Neuronal stem cell (in vitro differentiated cells): ENCODE data around the gene PHF5A.

Experiments used
- DNase-seq: peaks from one replicate; pipeline ENCODE4 v3.0.0-alpha.2; 2013; ENCODE audit warnings: low spot score
- H2AFZ ChIP-seq: one replicate; pipeline ENCODE4 v1.6.1; 2013; ENCODE audit warnings: mild to moderate bottlenecking, low read length, inconsistent platforms
- H2AK5ac ChIP-seq: 2 replicates; pipeline ENCODE4 v1.6.1; 2013; ENCODE audit warnings: low read depth, mild to moderate bottlenecking, inconsistent platforms, low read length, moderate library complexity, mixed read lengths
- H2BK120ac ChIP-seq: 2 replicates; pipeline ENCODE4 v1.6.1; 2013; ENCODE audit warnings: low read depth, mild to moderate bottlenecking, inconsistent platforms, low read length, moderate library complexity, mixed read lengths
- H2BK12ac ChIP-seq: one replicate; pipeline ENCODE4 v1.6.1; 2013; ENCODE audit warnings: low read length, inconsistent platforms
- H2BK15ac ChIP-seq: 2 replicates; pipeline ENCODE4 v1.6.1; 2013; ENCODE audit warnings: mild to moderate bottlenecking, low read length, inconsistent platforms, mixed read lengths
- H2BK5ac ChIP-seq: one replicate; pipeline ENCODE4 v1.6.1; 2013; ENCODE audit warnings: inconsistent platforms, mild to moderate bottlenecking, low read length, moderate library complexity
- H3K14ac ChIP-seq: one replicate; pipeline ENCODE4 v1.6.1; 2013; ENCODE audit warnings: low read length, inconsistent platforms
- H3K18ac ChIP-seq: 2 replicates; pipeline ENCODE4 v1.6.1; 2013; ENCODE audit warnings: low read length, inconsistent platforms
- H3K23ac ChIP-seq: 2 replicates; pipeline ENCODE4 v1.6.1; 2013; ENCODE audit warnings: low read depth, mild to moderate bottlenecking, mixed read lengths, low read length, inconsistent platforms; ENCODE audit not compliant: poor library complexity
- H3K27ac ChIP-seq: replicated peaks from 3 replicates; pipeline ENCODE4 v1.5.1; 2013; ENCODE audit warnings: low read length, inconsistent platforms
- H3K27me3 ChIP-seq, 3 experiments: 2 replicates each; pipeline ENCODE4 v1.6.1; 2013; ENCODE audit warnings: low read length in 3 of 3, mild to moderate bottlenecking in 2 of 3, inconsistent platforms in 1 of 3, low read depth in 1 of 3, mixed read lengths in 1 of 3, moderate library complexity in 1 of 3; ENCODE audit not compliant: control insufficient read depth in 3 of 3, insufficient read depth in 3 of 3
- H3K36me3 ChIP-seq, 2 donors: replicated peaks in 1 of 2; 2 replicates each; pipeline ENCODE4 v1.6.1; 2013; ENCODE audit warnings: low read length in 2 of 2; ENCODE audit not compliant: control insufficient read depth in 2 of 2, insufficient read depth in 2 of 2
- H3K4ac ChIP-seq: 2 replicates; pipeline ENCODE4 v1.6.1; 2013; ENCODE audit warnings: inconsistent platforms, mild to moderate bottlenecking, low read length, moderate library complexity
- H3K4me1 ChIP-seq, 2 donors: 1 replicate in 1 of 2; 2 replicates in 1 of 2; pipeline ENCODE4 v1.6.1; 2013; ENCODE audit warnings: low read length in 2 of 2, low read depth in 1 of 2; ENCODE audit not compliant: control insufficient read depth in 2 of 2, insufficient read depth in 1 of 2
- H3K4me2 ChIP-seq: one replicate; pipeline ENCODE4 v1.6.1; 2013; ENCODE audit warnings: mild to moderate bottlenecking, low read length, inconsistent platforms; ENCODE audit not compliant: insufficient read depth, poor library complexity, severe bottlenecking
- H3K4me3 ChIP-seq, 2 donors: 2 replicates each; pipeline ENCODE4 v1.5.1; 2013; ENCODE audit warnings: low read length in 2 of 2, mild to moderate bottlenecking in 2 of 2, inconsistent platforms in 1 of 2, moderate library complexity in 1 of 2
- H3K79me1 ChIP-seq: one replicate; pipeline ENCODE4 v1.6.1; 2013; ENCODE audit warnings: low read depth, mild to moderate bottlenecking, inconsistent platforms, low read length, moderate library complexity
- H3K9ac ChIP-seq: one replicate; pipeline ENCODE4 v1.6.1; 2013; ENCODE audit warnings: mild to moderate bottlenecking, low read depth, low read length, inconsistent platforms; ENCODE audit not compliant: poor library complexity
- H3K9me3 ChIP-seq, 2 donors: replicated peaks in 1 of 2; 2 replicates each; pipeline versions ENCODE3 to v1.6.1; 2013; ENCODE audit warnings: low read length in 2 of 2, mild to moderate bottlenecking in 2 of 2, inconsistent platforms in 1 of 2, low read depth in 1 of 2, mixed read lengths in 1 of 2, moderate library complexity in 1 of 2; ENCODE audit not compliant: control insufficient read depth in 2 of 2, insufficient read depth in 1 of 2
- H4K8ac ChIP-seq: one replicate; pipeline ENCODE4 v1.6.1; 2013; ENCODE audit warnings: low read depth, mild to moderate bottlenecking, inconsistent platforms, low read length, moderate library complexity
- H4K91ac ChIP-seq: one replicate; pipeline ENCODE4 v1.6.1; 2013; ENCODE audit warnings: low read length, low read depth, mild to moderate bottlenecking, inconsistent platforms; ENCODE audit not compliant: poor library complexity
- WGBS, 2 donors: extraction: QIAGEN DNeasy Blood & Tissue Kit; methylation state at CpG; one replicate each; pipeline ENCODE4 v1.1.7; 2013; ENCODE audit warnings: missing lambda C conversion rate in 2 of 2, mixed read lengths in 1 of 2; ENCODE audit not compliant: insufficient read length in 2 of 2, insufficient replicate concordance in 1 of 2; ENCODE audit errors: extremely low coverage in 2 of 2; 5-methylcytosine and 5-hydroxymethylcytosine counted together

PHF5A gene

GRCh38 chr22:41491374-41492100 lies 23.0 kb upstream of the PHF5A start:
- H2BK120ac ChIP-seq = no peak overlapping the region
- no peak overlapping the region for H3K4ac ChIP-seq
- no peak overlapping the region for H3K14ac ChIP-seq
- H3K9ac ChIP-seq = no peak overlapping the region
- no peaks in the 10 kb centered on the region for H3K27me3 ChIP-seq
- H3K9me3 ChIP-seq = peaks cover 0 to 2% of the 10 kb centered on the region in 2 donors
- no peak overlapping the region for H4K8ac ChIP-seq
- no peak overlapping the region for H3K4me2 ChIP-seq
- H3K4me3 ChIP-seq = no peak overlapping the region
- no peak overlapping the region for H2BK5ac ChIP-seq
- H3K18ac ChIP-seq = no peak overlapping the region
- H4K91ac ChIP-seq = no peak overlapping the region
- peaks cover 4% of the 10 kb centered on the region for H3K79me1 ChIP-seq
- no peak overlapping the region for H2BK12ac ChIP-seq
- H3K23ac ChIP-seq = no peak overlapping the region
- WGBS, 2 donors = no CpG with 5 or more reads among the region's 5 CpGs
- no peak overlapping the region for H3K27ac ChIP-seq
- no peak overlapping the region for H2AFZ ChIP-seq
- no peak overlapping the region for H2AK5ac ChIP-seq
- no peak for DNase-seq
- peaks cover 0 to 6% of the 10 kb centered on the region in 2 donors for H3K4me1 ChIP-seq
- peaks cover 0 to 2% of the 10 kb centered on the region in 2 donors for H3K36me3 ChIP-seq
- H2BK15ac ChIP-seq = no peak overlapping the region

DNA sequence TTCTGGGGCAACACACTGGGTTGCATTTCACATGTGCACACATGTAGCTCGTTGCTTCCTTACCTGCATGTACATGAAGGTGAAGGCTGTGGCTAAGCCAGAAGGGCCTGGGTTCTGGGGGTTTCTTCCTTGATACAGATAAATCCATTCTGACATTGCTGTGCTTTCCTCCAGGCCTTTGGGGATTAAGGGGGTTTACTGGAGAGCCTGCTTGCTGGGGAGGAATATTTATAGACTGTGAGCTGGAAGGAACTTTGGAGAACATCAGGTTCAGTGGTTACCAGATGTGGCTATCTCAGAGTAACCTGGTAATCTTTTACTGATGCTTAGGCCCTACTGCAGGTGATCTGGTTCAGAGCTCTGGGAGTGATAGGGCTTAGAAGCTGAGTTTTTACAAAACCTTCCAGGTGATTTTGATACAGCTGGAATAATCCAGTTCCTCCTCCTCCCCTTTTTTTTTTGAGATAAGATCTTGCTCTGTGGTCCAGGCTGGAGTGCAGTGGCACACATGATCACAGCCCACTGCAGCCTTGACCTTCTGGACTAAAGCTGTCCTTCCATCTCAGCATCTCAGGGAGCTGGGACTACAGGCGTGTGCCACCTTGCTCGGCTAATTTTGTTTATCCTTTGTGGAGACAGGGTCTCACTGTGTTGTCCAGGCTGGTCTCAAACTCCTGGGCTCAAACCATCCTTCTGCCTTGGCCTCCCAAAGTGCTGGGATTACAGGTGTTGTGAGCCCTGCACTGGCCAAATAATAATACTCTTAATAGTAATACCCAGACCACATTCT lies 20.3 kb upstream of the PHF5A start:
- H2BK15ac ChIP-seq = no peak overlapping the region
- no peak overlapping the region for H2AK5ac ChIP-seq
- H2AFZ ChIP-seq = no peak overlapping the region
- H3K4me2 ChIP-seq = no peak overlapping the region
- H3K9ac ChIP-seq = no peak overlapping the region
- H3K14ac ChIP-seq = no peak overlapping the region
- H3K4me1 ChIP-seq = peaks cover 4 to 8% of the 10 kb centered on the region in 2 donors
- H3K27me3 ChIP-seq = no peaks in the 10 kb centered on the region
- WGBS, 2 donors = no CpG with 5 or more reads among the region's 3 CpGs
- peaks cover 2% of the 10 kb centered on the region for H3K79me1 ChIP-seq
- no peak overlapping the region for H2BK5ac ChIP-seq
- H4K91ac ChIP-seq = no peak overlapping the region
- no peak for DNase-seq
- no peaks in the 10 kb centered on the region for H3K36me3 ChIP-seq
- no peaks in the 10 kb centered on the region for H3K9me3 ChIP-seq
- no peak overlapping the region for H2BK120ac ChIP-seq
- H4K8ac ChIP-seq = no peak overlapping the region
- H3K27ac ChIP-seq = no peak overlapping the region
- H2BK12ac ChIP-seq = no peak overlapping the region
- no peak overlapping the region for H3K4me3 ChIP-seq
- H3K18ac ChIP-seq = no peak overlapping the region
- H3K23ac ChIP-seq = no peak overlapping the region
- H3K4ac ChIP-seq = no peak overlapping the region

- Histone ChIP-seq H4K91ac (no peak overlapping the region), H2AFZ (no peak overlapping the region), H2BK12ac (no peak overlapping the region), H3K9me3 (no peaks in the 10 kb centered on the region), H3K4me1 (peaks cover 4 to 8% of the 10 kb centered on the region in 2 donors), H3K9ac (no peak overlapping the region), H3K23ac (no peak overlapping the region), H3K14ac (no peak overlapping the region), H2BK5ac (no peak overlapping the region), H3K4me3 (no peak overlapping the region), H3K27me3 (no peaks in the 10 kb centered on the region), H2BK120ac (no peak overlapping the region), H2AK5ac (no peak overlapping the region), H3K27ac (no peak overlapping the region), H2BK15ac (no peak overlapping the region), H3K4me2 (no peak overlapping the region), H3K4ac (no peak overlapping the region), H4K8ac (no peak overlapping the region), H3K36me3 (no peaks in the 10 kb centered on the region), H3K18ac (no peak overlapping the region), H3K79me1 (peaks cover 2% of the 10 kb centered on the region)
- WGBS, 2 donors = no CpG with 5 or more reads among the region's 4 CpGs
- no peak for DNase-seq
These were observed 19.6 kb upstream of the PHF5A start for GRCh38 chr22:41488076-41488475.
